Measurements from ENCODE around the gene WTIP.
A peak's percentile ranks its signal among the peaks of the same experiment; 100 is the strongest.

GRCh38 chr19:34501339-34502320 lies 20.1 kb downstream of the WTIP start:
- TF ChIP-seq CTCF (IDR thresholded peaks at IDR 0.05; ENCODE audit: insufficient read depth, low read length, poor library complexity, severe bottlenecking) (peak; percentile 97), EZH2phosphoT487 (conservative IDR thresholded peaks at IDR 0.05; ENCODE audit: low read length) (no peak; the same call in 1 of the 2 replicates)

Measured in SU-DHL-6 (cell line).